Stimulated activated naive CD8-positive, alpha-beta T cell treated with anti-CD3 and anti-CD28 coated beads, Interleukin-15, Interleukin-2, amounts not matched to agents 100 U/mL and 50 U/mL, for 24 hours (primary cell): ENCODE results near the gene DPYD.

ENCODE experiments used
- ATAC-seq: fragments of 150-1000 bp; cut with Tn5 transposase; one replicate; pipeline ENCODE4 v1.10.0; 2021
- DNase-seq: peaks from one replicate; pipeline ENCODE4 v3.0.0; 2021

DPYD gene

DNA sequence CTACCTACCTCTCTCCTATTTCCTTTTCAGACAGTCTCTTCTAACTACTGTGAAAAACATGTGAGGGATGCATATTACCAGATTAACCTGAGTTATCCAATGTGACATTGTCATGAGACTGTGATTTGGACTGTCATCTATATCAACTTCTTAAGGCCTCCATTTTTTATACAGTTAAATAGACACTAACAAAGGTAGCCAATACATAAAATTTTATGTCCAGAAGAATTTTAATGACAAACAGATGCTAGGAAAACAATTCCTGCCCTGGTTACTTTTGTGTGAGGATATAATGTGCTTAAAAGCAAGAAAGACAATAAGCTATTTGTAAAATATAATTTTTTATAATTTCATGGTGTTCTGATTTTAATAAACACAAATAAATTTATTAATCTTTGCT is 136.2 kb downstream of the DPYD start:
- DNase-seq (no peak), ATAC-seq (no peak)

- DNase-seq (no peak), ATAC-seq (no peak)
Observed at GRCh38 chr1:97783751-97784150, 137.1 kb downstream of the DPYD start.

DNA sequence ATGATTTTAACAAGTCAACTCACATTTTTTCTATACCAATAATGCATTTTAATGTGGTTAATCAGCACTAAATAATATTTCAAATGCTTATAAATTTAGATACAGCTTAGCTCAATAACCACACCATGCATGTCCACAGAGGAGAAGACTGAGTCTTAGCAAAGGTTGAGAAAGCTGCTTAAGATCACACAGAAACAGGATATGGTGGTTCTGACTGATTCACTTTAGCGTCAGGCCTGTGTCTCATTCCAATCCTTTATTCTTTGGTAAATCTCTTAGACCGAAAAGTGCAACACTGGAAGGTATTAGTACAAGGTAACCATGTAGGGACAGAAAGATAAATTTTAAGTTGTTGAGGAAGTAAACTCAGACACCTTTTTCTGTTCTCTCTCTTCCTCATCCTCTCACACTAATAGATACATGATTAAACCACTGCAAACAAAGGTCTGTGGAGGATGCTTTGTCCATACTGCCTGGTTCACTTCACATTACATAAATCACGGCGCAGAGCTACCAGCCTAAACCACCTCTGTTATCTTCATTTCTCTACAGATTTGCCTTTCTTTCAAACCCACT is 139.0 kb downstream of the DPYD start:
- ATAC-seq (peak; percentile 61), DNase-seq (no peak)

- ATAC-seq, result no peak
Observed at GRCh38 chr1:97780884-97781283, 139.9 kb downstream of the DPYD start.

GRCh38 chr1:97778718-97779117 is 142.1 kb downstream of the DPYD start:
- no peak for DNase-seq
- ATAC-seq, result no peak

More at GRCh38 chr1:97780884-97781283, 139.9 kb downstream of the DPYD start:
- DNase-seq, result no peak

DNA sequence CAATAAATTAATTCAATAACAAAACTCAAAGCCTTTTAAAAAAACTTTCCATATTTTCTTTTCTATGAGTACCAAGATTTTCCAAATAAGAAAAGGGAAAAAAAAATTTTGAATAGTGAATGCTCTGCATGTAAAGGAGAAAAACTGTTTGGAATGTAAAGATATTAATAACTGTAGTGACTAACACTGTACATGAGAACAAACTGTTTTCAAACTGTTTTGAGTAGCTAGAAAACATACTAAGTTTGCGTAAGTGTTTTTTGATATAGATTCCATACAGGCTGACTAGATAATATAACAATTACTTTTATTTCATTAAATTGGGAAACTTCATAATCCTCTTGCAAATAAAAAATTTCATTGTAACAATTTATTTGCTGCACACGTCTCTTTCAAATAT is 150.5 kb downstream of the DPYD start:
- ATAC-seq (no peak), DNase-seq (no peak)

DNA sequence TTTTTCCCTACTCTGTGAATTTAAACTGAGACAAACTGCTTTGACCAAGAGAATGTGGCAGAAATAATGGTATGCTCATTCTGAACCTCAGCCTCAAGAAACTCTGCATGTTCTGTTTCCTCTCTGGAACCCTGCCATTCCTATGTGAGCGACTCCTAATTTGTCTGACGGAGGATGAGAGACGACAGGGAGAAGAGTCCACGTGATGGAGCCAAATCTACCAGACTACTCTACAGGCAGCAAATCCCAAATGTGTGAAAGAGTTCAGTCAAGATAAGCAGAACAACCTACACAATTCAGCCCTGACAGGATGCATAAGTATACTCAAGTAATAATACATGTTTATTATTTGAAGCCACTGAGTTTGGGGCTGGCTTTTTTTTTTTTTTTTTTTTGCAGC is 153.5 kb downstream of the DPYD start:
- DNase-seq (no peak), ATAC-seq (no peak)

DNA sequence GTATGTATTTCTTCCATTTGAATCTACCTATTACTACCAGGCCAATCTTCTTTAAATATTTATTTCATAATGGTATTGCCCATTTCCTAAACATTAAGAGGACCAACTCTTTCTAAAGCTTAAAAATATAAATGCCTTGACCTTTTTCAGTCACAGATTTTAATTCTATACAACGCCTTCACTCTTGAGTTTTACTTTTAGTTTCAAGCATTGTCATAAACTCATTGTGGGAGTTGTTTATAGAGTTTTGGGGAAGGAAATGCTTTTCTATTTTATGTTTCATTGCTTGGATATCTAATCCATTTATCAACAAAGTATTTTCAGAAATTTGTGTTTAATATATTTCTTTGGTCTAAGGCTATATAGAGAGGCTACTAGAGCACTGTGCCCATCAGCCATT is 155.8 kb downstream of the DPYD start:
- no peak for DNase-seq
- no peak for ATAC-seq

DNA sequence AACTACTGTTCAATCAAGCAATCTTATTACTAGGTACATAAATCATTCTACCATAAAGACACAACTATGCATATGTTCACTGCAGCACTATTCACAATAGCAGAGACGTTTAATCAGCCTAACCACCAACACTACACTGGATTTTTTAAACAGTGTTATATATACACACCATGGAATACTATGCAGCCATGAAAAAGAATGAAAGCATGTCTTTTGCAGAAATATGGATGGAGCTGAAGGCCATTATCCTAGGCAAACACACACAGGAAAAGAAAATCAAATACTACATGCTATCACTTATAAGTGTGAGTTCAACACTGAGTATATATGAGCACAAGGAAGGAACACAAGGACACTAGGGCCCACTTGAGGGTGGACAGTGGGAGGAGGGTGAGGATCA is 159.2 kb downstream of the DPYD start:
- ATAC-seq (no peak), DNase-seq (no peak)

DNA sequence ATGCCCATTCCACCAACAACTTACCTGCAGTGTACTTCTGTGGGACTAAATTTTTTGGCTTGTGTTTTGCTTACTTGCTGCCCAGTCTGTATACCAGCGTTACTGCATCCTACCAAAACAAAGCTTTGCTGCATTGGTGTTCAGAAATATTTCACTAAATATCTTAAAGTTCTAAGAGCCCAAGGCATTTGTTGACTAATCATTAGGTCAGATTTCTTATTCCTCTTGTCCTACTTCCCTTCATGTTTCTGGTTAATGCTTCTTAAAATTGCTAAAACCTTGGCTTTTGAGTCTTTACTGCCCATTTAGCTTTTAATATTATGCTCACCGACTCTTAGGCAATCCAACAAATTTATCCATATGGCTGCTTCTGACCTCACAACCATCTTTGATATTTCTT is 161.8 kb downstream of the DPYD start:
- DNase-seq, result no peak
- no peak for ATAC-seq

GRCh38 chr1:97758541-97759057 is 162.2 kb downstream of the DPYD start:
- DNase-seq (no peak), ATAC-seq (no peak)

GRCh38 chr1:97745912-97746311 is 174.9 kb downstream of the DPYD start:
- DNase-seq (no peak), ATAC-seq (no peak)

- ATAC-seq (no peak), DNase-seq (no peak)
Observed at GRCh38 chr1:97744977-97745376, 175.9 kb downstream of the DPYD start.

GRCh38 chr1:97743129-97743528 is 177.7 kb downstream of the DPYD start:
- no peak for ATAC-seq

DNA sequence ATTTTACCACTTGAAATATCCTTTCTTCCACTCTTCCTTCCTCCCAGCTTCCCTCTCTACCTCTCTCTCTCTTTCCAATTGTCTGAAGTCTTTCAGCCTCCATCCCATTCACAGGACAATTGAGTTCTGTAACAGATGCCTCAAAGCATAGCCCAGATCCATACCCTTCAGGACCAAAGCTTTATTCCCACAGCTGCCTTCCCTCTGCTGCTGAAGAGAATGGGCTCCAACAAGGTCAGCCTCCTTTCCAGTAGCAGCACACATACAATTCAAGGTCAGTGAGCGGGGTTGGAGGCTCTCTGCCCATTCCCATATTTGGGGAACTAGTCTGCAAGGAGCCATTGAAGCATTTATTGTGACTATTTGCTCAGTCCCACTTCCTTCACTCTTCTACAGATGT is 179.9 kb downstream of the DPYD start:
- no peak for DNase-seq

More at GRCh38 chr1:97743129-97743528, 177.7 kb downstream of the DPYD start:
- no peak for DNase-seq

GRCh38 chr1:97739596-97740103 is 181.2 kb downstream of the DPYD start:
- ATAC-seq (no peak), DNase-seq (no peak)

More for the DNA sequence above, 179.9 kb downstream of the DPYD start:
- no peak for ATAC-seq

DNA sequence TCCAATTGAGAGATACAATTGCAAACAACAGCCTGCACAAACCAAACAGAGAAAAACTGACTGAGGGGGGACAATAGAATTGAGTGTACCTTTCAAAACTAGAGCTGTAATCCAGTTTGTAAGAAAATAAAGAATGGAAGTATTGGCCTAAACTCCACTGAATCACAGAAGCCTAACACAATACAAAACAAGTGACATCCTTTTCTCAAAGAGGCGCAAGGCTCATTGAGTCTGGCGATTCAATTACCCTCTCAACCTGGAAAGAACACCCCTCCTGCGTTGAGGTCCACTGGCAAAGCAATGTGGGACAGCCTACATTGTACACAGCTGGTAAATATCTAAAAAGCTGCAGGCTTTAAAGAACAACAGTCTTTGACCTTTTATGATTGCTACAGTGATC is 182.6 kb downstream of the DPYD start:
- no peak for DNase-seq
- ATAC-seq, result no peak

DNA sequence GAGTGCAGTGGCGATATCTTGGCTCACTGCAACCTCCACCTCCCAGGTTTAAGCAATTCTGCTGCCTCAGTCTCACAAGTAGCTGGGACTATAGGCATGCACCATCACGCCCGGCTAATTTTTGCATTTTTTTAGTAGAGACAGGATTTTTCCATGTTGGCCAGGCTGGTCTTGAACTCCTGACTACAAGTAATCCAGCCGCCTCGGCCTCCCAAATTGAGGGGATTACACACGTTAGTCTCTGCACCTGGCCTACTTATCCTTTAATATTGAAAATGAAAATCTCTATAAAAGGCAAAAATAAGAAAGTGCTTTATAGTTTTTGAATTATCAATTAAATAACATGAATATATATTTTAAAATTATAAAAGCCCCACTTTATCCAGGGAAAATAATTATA is 190.6 kb downstream of the DPYD start:
- DNase-seq (no peak), ATAC-seq (no peak)

DNA sequence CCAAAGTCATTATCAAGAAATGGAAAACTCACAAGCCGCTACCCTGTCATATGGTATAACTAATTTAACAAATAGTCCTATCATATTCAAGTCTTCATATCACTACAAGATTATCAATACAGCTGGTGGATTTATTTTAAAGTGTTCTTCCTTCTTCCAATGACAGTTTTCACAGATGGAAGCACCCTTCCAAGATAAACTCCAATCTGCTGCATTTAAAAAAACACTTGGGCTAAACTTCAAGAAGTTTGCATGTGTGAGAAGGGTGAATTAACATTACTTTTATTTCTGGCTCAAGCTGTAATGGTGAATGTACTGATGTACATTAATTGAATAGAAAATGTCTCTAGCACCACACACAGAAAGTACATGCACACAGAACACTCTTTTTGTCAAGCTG is 192.4 kb downstream of the DPYD start:
- no peak for DNase-seq

DNA sequence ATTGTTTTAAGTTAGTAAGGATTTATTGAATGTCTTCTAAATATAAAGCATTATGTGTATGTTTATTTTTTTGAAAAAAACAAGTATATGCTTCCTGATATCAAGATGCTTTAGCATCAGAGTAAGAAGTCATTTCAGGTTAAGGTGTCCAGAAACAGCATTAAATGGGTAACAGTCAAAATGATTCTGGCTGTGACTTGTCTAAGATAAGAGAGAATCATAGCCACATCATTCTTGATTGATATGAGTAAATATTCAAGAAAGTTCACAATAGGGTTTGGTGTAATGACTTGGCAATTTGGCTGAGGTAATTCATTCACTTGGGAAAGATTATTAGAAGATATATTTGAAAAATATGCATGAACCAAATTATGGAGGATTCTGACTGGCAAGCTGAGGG is 193.8 kb downstream of the DPYD start:
- no peak for ATAC-seq
- no peak for DNase-seq

More for the DNA sequence above, 192.4 kb downstream of the DPYD start:
- ATAC-seq, result no peak

GRCh38 chr1:97726386-97726785 is 194.4 kb downstream of the DPYD start:
- DNase-seq (no peak), ATAC-seq (no peak)

DNA sequence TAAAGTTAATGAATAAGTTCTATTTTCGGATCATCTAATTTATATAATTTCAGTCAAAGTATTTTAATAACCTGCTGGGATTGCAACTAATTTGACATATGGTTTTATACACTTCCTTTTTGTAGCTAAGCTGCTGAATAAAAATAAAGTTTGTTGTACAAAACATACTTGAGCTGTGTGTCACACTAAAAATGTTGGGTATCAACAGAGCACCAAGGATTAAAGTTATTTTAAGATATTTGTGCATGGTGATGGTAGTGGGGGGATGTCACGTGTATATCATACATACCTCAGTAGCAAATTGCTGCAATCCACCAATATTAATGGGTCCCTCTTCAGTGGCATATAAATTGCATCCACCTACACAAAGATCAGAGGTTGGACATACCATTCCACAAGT is 199.6 kb downstream of the DPYD start:
- no peak for DNase-seq

DNA sequence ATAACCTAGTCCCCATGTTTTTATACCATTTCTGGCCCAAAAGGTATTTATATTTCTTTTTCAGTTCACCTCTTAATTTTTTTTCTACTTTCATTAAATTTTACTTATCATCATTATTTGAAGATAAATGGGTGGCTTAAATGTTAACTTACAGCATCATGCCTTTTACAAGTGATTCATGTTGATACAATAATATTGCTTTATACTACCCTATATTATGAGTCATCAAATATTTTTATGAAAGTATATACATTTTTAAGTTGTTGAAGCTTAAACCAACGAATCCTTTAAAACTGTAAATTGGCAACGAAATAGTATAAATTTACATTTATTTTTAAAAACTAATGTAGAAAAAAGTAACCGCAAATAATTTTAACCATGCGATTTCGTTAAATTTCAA is 207.9 kb downstream of the DPYD start:
- ATAC-seq, result no peak
- no peak for DNase-seq

More for the DNA sequence above, 199.6 kb downstream of the DPYD start:
- ATAC-seq, result no peak

DNA sequence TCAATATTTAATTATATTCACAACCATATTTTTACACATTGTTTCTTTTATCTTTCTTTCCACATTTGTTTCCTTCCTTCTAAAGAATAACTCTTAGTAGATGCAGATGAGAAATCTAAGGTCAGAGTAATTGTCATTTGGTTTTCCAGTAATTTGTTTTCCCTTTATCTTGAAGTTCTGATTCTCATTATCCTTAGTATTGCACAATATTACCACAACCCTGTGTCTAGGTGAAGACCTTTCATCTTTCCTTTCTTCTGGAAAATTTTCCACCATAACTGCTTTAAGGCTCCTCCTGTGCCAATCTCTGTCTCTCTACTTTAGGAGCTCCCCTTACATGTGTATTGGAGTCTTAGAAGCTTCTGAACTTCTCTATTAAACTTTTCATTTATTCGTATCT is 209.0 kb downstream of the DPYD start:
- DNase-seq (no peak), ATAC-seq (no peak)
